GM23248 (cell line): Measurements from ENCODE around the gene IPO9. TPM values are rescaled to one million over a fixed set of nuclear protein-coding genes. Genes with fewer than 3 reads are reported as not detected.

Source experiments
- DNase-seq: peaks from one replicate; pipeline ENCODE4 v3.0.0-alpha.2; 2015
- H2AFZ ChIP-seq: fragments of 200-600 bp; sonication (generic); 2 replicates; pipeline ENCODE4 v1.6.1; 2016; ENCODE audit warnings: antibody characterized with exemption
- H3F3A ChIP-seq: fragments of 200-600 bp; sonication (generic); 2 replicates; pipeline ENCODE4 v1.6.1; 2016; ENCODE audit warnings: mild to moderate bottlenecking, antibody characterized with exemption, mixed run types; ENCODE audit not compliant: insufficient read depth
- H3K27ac ChIP-seq: fragments of 200-600 bp; sonication (generic); 2 replicates; pipeline ENCODE4 v1.5.1; 2016; ENCODE audit warnings: mild to moderate bottlenecking
- H3K27me3 ChIP-seq: fragments of 200-600 bp; sonication (generic); replicated peaks from 2 replicates; pipeline ENCODE4 v1.6.1; 2016; ENCODE audit warnings: mild to moderate bottlenecking; ENCODE audit not compliant: insufficient read depth
- H3K36me3 ChIP-seq: fragments of 200-600 bp; sonication (generic); 2 replicates; pipeline ENCODE4 v1.6.1; 2016; ENCODE audit warnings: low read depth, mild to moderate bottlenecking
- H3K4me1 ChIP-seq: fragments of 200-600 bp; sonication (generic); 2 replicates; pipeline ENCODE4 v1.6.1; 2016; ENCODE audit warnings: mild to moderate bottlenecking; ENCODE audit not compliant: insufficient read depth
- H3K4me2 ChIP-seq: fragments of 200-600 bp; sonication (generic); one replicate; pipeline ENCODE4 v1.6.1; 2016; ENCODE audit warnings: mild to moderate bottlenecking; ENCODE audit not compliant: unreplicated experiment
- H3K4me3 ChIP-seq: fragments of 200-600 bp; sonication (generic); 2 replicates; pipeline ENCODE4 v1.5.1; 2016; ENCODE audit warnings: mild to moderate bottlenecking
- H3K79me2 ChIP-seq: fragments of 200-600 bp; sonication (generic); 2 replicates; pipeline ENCODE4 v1.6.1; 2016; ENCODE audit warnings: mild to moderate bottlenecking; ENCODE audit not compliant: insufficient read depth
- H3K9ac ChIP-seq: fragments of 200-600 bp; sonication (generic); 2 replicates; pipeline ENCODE4 v1.6.1; 2016; ENCODE audit warnings: mild to moderate bottlenecking
- H3K9me2 ChIP-seq: fragments of 200-600 bp; sonication (generic); 2 replicates; pipeline ENCODE4 v1.6.1; 2016; ENCODE audit warnings: mixed run types, mild to moderate bottlenecking, moderate library complexity; ENCODE audit not compliant: insufficient read depth
- H3K9me3 ChIP-seq: fragments of 200-600 bp; sonication (generic); one replicate; pipeline ENCODE4 v1.6.1; 2017; ENCODE audit warnings: low read depth
- H4K20me1 ChIP-seq: fragments of 200-600 bp; sonication (generic); 2 replicates; pipeline ENCODE4 v1.6.0; 2016; ENCODE audit not compliant: insufficient read depth
- EZH2 ChIP-seq: fragments of 200-600 bp; sonication (generic); IDR thresholded peaks from 2 replicates; pipeline ENCODE4 v1.6.1; 2018; ENCODE audit warnings: antibody characterized with exemption, mild to moderate bottlenecking; ENCODE audit not compliant: insufficient read depth, poor library complexity, severe bottlenecking
- EZH2phosphoT487 ChIP-seq: fragments of 200-600 bp; sonication (generic); IDR thresholded peaks from 2 replicates; pipeline ENCODE4 v1.6.1; 2018; ENCODE audit warnings: antibody characterized with exemption, moderate library complexity, mild to moderate bottlenecking, low read depth; ENCODE audit not compliant: insufficient read depth
- WGBS, 2 experiments: methylation state at CpG; one replicate each; pipeline ENCODE4 v1.1.6; 2015 to 2017; ENCODE audit warnings: low lambda C conversion rate in 2 of 2, low coverage in 1 of 2; ENCODE audit errors: missing lambda C conversion rate in 2 of 2; 5-methylcytosine and 5-hydroxymethylcytosine counted together
- in situ Hi-C: fragments of 300-500 bp; cut with MboI; formaldehyde crosslinking; loops from 2 replicates; pipeline ENCODE4 v1.15.0; 2020
- polyA plus RNA-seq: library from polyadenylated mRNA; unstranded; fragments of >200 nt; fragmentation: Nextera tagmentation; extraction: Ambion mirVana; gene quantifications from 2 replicates; pipeline ENCODE4 v1.2.1, GENCODE V29; 2016
- total RNA-seq: library from RNA; depleted of rRNA; stranded (reverse); fragments of >200 nt; shearing (Covaris generic); gene quantifications from 2 replicates; pipeline ENCODE4 v1.2.3, GENCODE V29; 2014

IPO9 gene
- total and polyA plus RNA-seq, 2 experiments from 2014 or later: 18.3 to 52.4 TPM

- 75 to 78% methylated on average over 12 to 14 of the region's 14 CpGs for WGBS, 2 experiments
- no peak overlapping the region for H3K4me2 ChIP-seq
Measured at GRCh38 chr1:201914456-201915235, 85.7 kb downstream of the IPO9 start.

DNA sequence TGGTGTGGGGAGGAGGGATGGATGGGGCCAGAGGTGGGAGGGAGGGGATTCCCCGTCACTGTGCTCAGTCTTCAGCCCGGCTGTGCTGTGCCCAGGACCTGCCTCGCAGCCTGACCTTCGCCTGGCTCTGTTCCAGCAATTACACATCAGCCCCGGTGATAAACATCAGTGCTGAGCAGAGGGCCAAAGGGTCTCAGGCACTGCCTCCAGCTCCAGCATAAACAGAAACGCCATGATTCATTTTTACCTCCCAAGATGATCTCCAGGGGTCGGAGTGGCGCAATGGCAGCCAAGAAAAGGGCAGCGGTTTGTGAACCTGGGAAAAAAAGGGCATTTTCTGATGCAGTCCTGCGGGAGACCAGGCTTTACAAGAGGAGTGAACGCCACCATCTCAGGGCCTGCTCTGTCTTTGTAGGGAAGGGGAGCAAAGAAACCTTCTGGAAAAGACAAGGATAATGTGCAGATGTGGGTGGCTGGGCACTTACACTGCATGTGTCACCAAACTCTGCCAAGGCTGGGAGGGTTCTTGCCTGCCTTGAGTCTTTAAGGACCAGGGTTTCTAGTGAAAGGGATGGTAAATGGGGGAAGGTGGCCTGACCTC is 87.8 kb downstream of the IPO9 start:
- Histone ChIP-seq H3K27ac (peak overlapping the region; percentile 77), H2AFZ (peak overlapping the region; percentile 67), H4K20me1 (no peaks in the 10 kb centered on the region), H3K9me2 (no peaks in the 10 kb centered on the region), H3K36me3 (no peaks in the 10 kb centered on the region), H3K4me2 (peak overlapping the region; percentile 67), H3K9me3 (no peaks in the 10 kb centered on the region), H3K79me2 (no peaks in the 10 kb centered on the region), H3K27me3 (no peaks in the 10 kb centered on the region), H3K4me3 (peak overlapping the region; percentile 4), H3F3A (peaks cover 27% of the 10 kb centered on the region), H3K4me1 (peaks cover 35% of the 10 kb centered on the region), H3K9ac (peak overlapping the region; percentile 50)
- peak; percentile 88 for DNase-seq
- in situ Hi-C loops: no loop called here
- WGBS, 2 experiments: 13 to 18% methylated on average over 9 to 11 of the region's 11 CpGs
- no peak for TF ChIP-seq EZH2
- TF ChIP-seq EZH2phosphoT487: no peak

More at GRCh38 chr1:201914456-201915235, 85.7 kb downstream of the IPO9 start:
- DNase-seq: no peak
- Histone ChIP-seq H3K79me2 (no peaks in the 10 kb centered on the region), H3K36me3 (no peaks in the 10 kb centered on the region), H3K9me3 (no peaks in the 10 kb centered on the region), H3K27ac (no peak overlapping the region), H3K4me3 (no peak overlapping the region), H2AFZ (no peak overlapping the region), H3K9ac (no peak overlapping the region), H4K20me1 (no peaks in the 10 kb centered on the region), H3K4me1 (peaks cover 35% of the 10 kb centered on the region), H3K9me2 (no peaks in the 10 kb centered on the region), H3F3A (peaks cover 27% of the 10 kb centered on the region), H3K27me3 (no peaks in the 10 kb centered on the region)
- no peak for TF ChIP-seq EZH2phosphoT487
- TF ChIP-seq EZH2: no peak
- in situ Hi-C loops: no loop called here

- TF ChIP-seq EZH2 (no peak), EZH2phosphoT487 (no peak)
- H3K4me1 ChIP-seq: peaks cover 35% of the 10 kb centered on the region
- H3K4me3 ChIP-seq: 0 out of 2 replicates have a peak overlapping the region, but pooled peaks have one; percentile 18
- no peaks in the 10 kb centered on the region for H3K9me2 ChIP-seq
- 47 to 55% methylated on average over 7 of the region's 7 CpGs for WGBS, 2 experiments
- no peaks in the 10 kb centered on the region for H3K27me3 ChIP-seq
- peaks cover 27% of the 10 kb centered on the region for H3F3A ChIP-seq
- in situ Hi-C loops: no loop called here
- peak overlapping the region; percentile 67 for H2AFZ ChIP-seq
- H3K9me3 ChIP-seq: no peaks in the 10 kb centered on the region
- peak overlapping the region; percentile 77 for H3K27ac ChIP-seq
- H3K36me3 ChIP-seq: no peaks in the 10 kb centered on the region
- H4K20me1 ChIP-seq: no peaks in the 10 kb centered on the region
- peak; percentile 91 for DNase-seq
- peak overlapping the region; percentile 50 for H3K9ac ChIP-seq
- peak overlapping the region; percentile 67 for H3K4me2 ChIP-seq
- H3K79me2 ChIP-seq: no peaks in the 10 kb centered on the region
Measured at GRCh38 chr1:201917362-201918033, 88.5 kb downstream of the IPO9 start.

GRCh38 chr1:201918343-201918742 is 89.4 kb downstream of the IPO9 start:
- Histone ChIP-seq H4K20me1 (no peaks in the 10 kb centered on the region), H3K79me2 (no peaks in the 10 kb centered on the region), H3K4me3 (no peak overlapping the region), H3K9me2 (no peaks in the 10 kb centered on the region), H3K27me3 (no peaks in the 10 kb centered on the region), H2AFZ (no peak overlapping the region), H3F3A (peaks cover 27% of the 10 kb centered on the region), H3K4me1 (peaks cover 31% of the 10 kb centered on the region), H3K27ac (no peak overlapping the region), H3K9me3 (no peaks in the 10 kb centered on the region), H3K4me2 (no peak overlapping the region), H3K9ac (no peak overlapping the region), H3K36me3 (no peaks in the 10 kb centered on the region)
- no peak for DNase-seq
- 81 to 87% methylated on average over 5 of the region's 5 CpGs for WGBS, 2 experiments
- in situ Hi-C loops: no loop called here
- TF ChIP-seq EZH2phosphoT487 (no peak), EZH2 (no peak)
